ENCODE data around the gene RBMX.

The RBMX gene

GRCh38 chrX:136835761-136836160, 44.8 kb downstream of the RBMX start:
- no peak for DNase-seq (ENCODE audit: low read depth in 3 of 3)

DNA sequence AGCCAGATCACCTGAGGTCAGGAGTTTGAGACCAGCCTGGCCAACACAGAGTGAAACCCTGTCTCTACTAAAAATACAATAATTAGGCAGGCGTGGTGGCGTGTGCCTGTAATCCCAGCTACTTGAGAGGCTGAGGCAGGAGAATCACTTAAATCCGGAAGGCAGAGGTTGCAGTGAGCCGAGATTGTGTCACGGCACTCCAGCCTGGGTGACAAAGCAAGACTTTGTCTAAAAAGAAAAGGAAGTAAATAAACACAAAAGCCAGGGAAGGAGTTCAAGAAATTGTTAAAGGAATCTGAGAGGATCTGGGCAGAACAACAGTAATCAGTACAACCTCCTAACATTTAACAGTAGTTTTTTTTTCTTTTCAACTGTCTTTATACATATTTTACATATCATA, 51.1 kb downstream of the RBMX start:
- DNase-seq (ENCODE audit: low read depth in 3 of 3), result no peak

- no peak for DNase-seq (ENCODE audit: low read depth in 3 of 3)
Measured at GRCh38 chrX:136828830-136829229, 51.7 kb downstream of the RBMX start.

DNA sequence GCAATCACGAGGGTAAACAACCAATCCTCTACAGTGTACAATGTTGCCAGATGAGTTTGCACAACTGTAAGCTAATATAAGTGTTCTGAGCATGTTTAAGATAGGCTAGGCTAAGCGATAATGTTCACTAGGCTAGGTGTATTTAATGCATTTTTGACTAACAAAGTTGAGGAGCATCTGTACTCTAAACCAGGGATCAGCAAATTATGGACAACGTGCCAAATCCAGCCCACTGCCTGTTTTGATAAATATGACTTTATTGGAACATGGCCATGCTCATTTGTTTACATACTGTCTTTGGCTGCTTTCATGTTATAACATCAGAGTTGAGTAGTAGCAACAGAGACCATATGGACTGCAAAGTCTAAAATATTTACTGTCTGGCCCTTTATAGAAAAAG, 53.5 kb downstream of the RBMX start:
- no peak for DNase-seq (ENCODE audit: low read depth in 3 of 3)

- no peak for DNase-seq (ENCODE audit: low read depth in 3 of 3)
Measured at GRCh38 chrX:136825771-136826170, 54.8 kb downstream of the RBMX start.

Measured in stimulated activated CD4-positive, alpha-beta T cell treated with anti-CD3 and anti-CD28 coated beads, TNF-alpha, amount 100 ng/mL, for 24 hours (primary cell).